GM23338 (cell line): Measurements from ENCODE around the gene ABHD6. TPM values are rescaled to one million over a fixed set of nuclear protein-coding genes. Genes with fewer than 3 reads are reported as not detected.

Source experiments
- ATAC-seq: fragments of 200-7000 bp; cut with Tn5 transposase; 3 replicates; pipeline ENCODE4 v1.9.1; 2020
- DNase-seq: peaks from one replicate; pipeline ENCODE4 v3.0.0-alpha.2; 2015; ENCODE audit warnings: low spot score
- H2AFZ ChIP-seq: fragments of 200-600 bp; sonication (generic); 2 replicates; pipeline ENCODE4 v1.8.0; 2016; ENCODE audit warnings: antibody characterized with exemption, mild to moderate bottlenecking, moderate library complexity
- H3F3A ChIP-seq: fragments of 200-600 bp; sonication (generic); replicated peaks from 2 replicates; pipeline ENCODE4 v1.8.0; 2017; ENCODE audit warnings: antibody characterized with exemption, mixed run types, low read depth
- H3K27ac ChIP-seq: fragments of 200-600 bp; sonication (generic); 2 replicates; pipeline ENCODE4 v1.6.1; 2016; ENCODE audit warnings: low read depth
- H3K27me3 ChIP-seq: fragments of 200-600 bp; sonication (generic); 2 replicates; pipeline ENCODE4 v1.8.0; 2016; ENCODE audit warnings: mild to moderate bottlenecking, mixed run types, moderate library complexity; ENCODE audit not compliant: insufficient read depth
- H3K36me3 ChIP-seq: fragments of 200-600 bp; sonication (generic); 2 replicates; pipeline ENCODE4 v1.8.0; 2016; ENCODE audit warnings: mild to moderate bottlenecking; ENCODE audit not compliant: insufficient read depth
- H3K4me1 ChIP-seq: fragments of 200-600 bp; sonication (generic); 2 replicates; pipeline ENCODE4 v1.8.0; 2016; ENCODE audit warnings: mild to moderate bottlenecking, moderate library complexity; ENCODE audit not compliant: insufficient read depth
- H3K4me2 ChIP-seq: fragments of 200-600 bp; sonication (generic); 2 replicates; pipeline ENCODE4 v1.7.1; 2017; ENCODE audit warnings: mixed run types
- H3K4me3 ChIP-seq: fragments of 200-600 bp; sonication (generic); 2 replicates; pipeline ENCODE4 v1.6.1; 2016; ENCODE audit warnings: mixed run types
- H3K79me2 ChIP-seq: fragments of 200-600 bp; sonication (generic); replicated peaks from 2 replicates; pipeline ENCODE4 v1.8.0; 2017; ENCODE audit warnings: mild to moderate bottlenecking; ENCODE audit not compliant: insufficient read depth
- H3K9me2 ChIP-seq: fragments of 200-600 bp; sonication (generic); 2 replicates; pipeline ENCODE4 v1.8.0; 2017; ENCODE audit not compliant: insufficient read depth
- H4K20me1 ChIP-seq: fragments of 200-600 bp; sonication (generic); replicated peaks from 2 replicates; pipeline ENCODE4 v1.8.0; 2017; ENCODE audit warnings: mild to moderate bottlenecking; ENCODE audit not compliant: insufficient read depth
- H3K27ac Mint-ChIP-seq: 2 replicates; pipeline ENCODE4 v1.8.0; 2020; ENCODE audit warnings: inconsistent platforms, mild to moderate bottlenecking, moderate library complexity, mixed read lengths
- H3K27me3 Mint-ChIP-seq: 3 replicates; pipeline ENCODE4 v1.8.0; 2022; ENCODE audit warnings: low read depth, mild to moderate bottlenecking, moderate library complexity, mixed read lengths, inconsistent platforms; ENCODE audit not compliant: insufficient read depth, poor library complexity
- H3K36me3 Mint-ChIP-seq: 3 replicates; pipeline ENCODE4 v1.8.0; 2021; ENCODE audit warnings: low read depth, mild to moderate bottlenecking, inconsistent platforms, moderate library complexity, mixed read lengths
- H3K4me1 Mint-ChIP-seq: 3 replicates; pipeline ENCODE4 v1.8.0; 2020; ENCODE audit warnings: mild to moderate bottlenecking, inconsistent platforms, mixed read lengths
- H3K4me3 Mint-ChIP-seq: 3 replicates; pipeline ENCODE4 v1.8.0; 2021; ENCODE audit warnings: moderate library complexity, mild to moderate bottlenecking, inconsistent platforms, mixed read lengths
- H3K9me3 Mint-ChIP-seq: 3 replicates; pipeline ENCODE4 v1.8.0; 2020; ENCODE audit warnings: moderate library complexity, mild to moderate bottlenecking, inconsistent platforms, mixed read lengths
- CREB1 ChIP-seq: fragments of 250-450 bp; sonication (Bioruptor Pico); IDR thresholded peaks from 2 replicates; pipeline ENCODE4 v1.5.0; 2020; ENCODE audit warnings: low read depth, mild to moderate bottlenecking, moderate library complexity
- CTCF ChIP-seq, 2 experiments: fragments of 200-600 bp in 1 of 2; sonication (generic) in 1 of 2; conservative IDR thresholded peaks; 2 replicates each; pipeline versions ENCODE4 v1.5.1 to v1.6.1; 2016 to 2017; ENCODE audit warnings: antibody characterized with exemption in 2 of 2, low read depth in 2 of 2, mild to moderate bottlenecking in 2 of 2, moderate library complexity in 1 of 2
- ETS1 ChIP-seq: IDR thresholded peaks from 2 replicates; pipeline ENCODE4 v1.6.1; 2016; ENCODE audit warnings: antibody characterized with exemption
- EZH2 ChIP-seq: fragments of 200-600 bp; sonication (generic); IDR thresholded peaks from one replicate; pipeline ENCODE4 v1.8.0; 2017; ENCODE audit warnings: antibody characterized with exemption, mild to moderate bottlenecking, low read depth; ENCODE audit not compliant: unreplicated experiment
- EZH2phosphoT487 ChIP-seq: fragments of 200-600 bp; sonication (generic); IDR thresholded peaks from one replicate; pipeline ENCODE4 v1.8.1; 2018; ENCODE audit warnings: antibody characterized with exemption; ENCODE audit not compliant: unreplicated experiment
- JUNB ChIP-seq: IDR thresholded peaks from one replicate; pipeline ENCODE4 v1.6.1; 2016; ENCODE audit warnings: antibody characterized with exemption; ENCODE audit not compliant: unreplicated experiment
- NANOG ChIP-seq: IDR thresholded peaks from 2 replicates; pipeline ENCODE4 v1.6.1; 2016; ENCODE audit warnings: antibody characterized with exemption, borderline replicate concordance
- POLR2AphosphoS5 ChIP-seq: IDR thresholded peaks from 2 replicates; pipeline ENCODE4 v1.6.1; 2016; ENCODE audit warnings: antibody characterized with exemption, low read depth
- REST ChIP-seq: IDR thresholded peaks from one replicate; pipeline ENCODE4 v1.6.1; 2018; ENCODE audit warnings: antibody characterized with exemption; ENCODE audit not compliant: unreplicated experiment
- STAT1 ChIP-seq: IDR thresholded peaks from one replicate; pipeline ENCODE4 v1.6.1; 2016; ENCODE audit warnings: antibody characterized with exemption; ENCODE audit not compliant: unreplicated experiment
- ZNF114 ChIP-seq: fragments of 250-450 bp; sonication (Bioruptor Pico); IDR thresholded peaks from 2 replicates; pipeline ENCODE4 v1.5.0; 2020; ENCODE audit warnings: mild to moderate bottlenecking, moderate library complexity
- ZNF331 ChIP-seq: fragments of 250-450 bp; sonication (Bioruptor Pico); IDR thresholded peaks from 2 replicates; pipeline ENCODE4 v1.5.0; 2020; ENCODE audit warnings: low read depth, mild to moderate bottlenecking, moderate library complexity
- ZNF462 ChIP-seq: fragments of 250-450 bp; sonication (Bioruptor Pico); IDR thresholded peaks from 2 replicates; pipeline ENCODE4 v1.5.0; 2020; ENCODE audit warnings: mild to moderate bottlenecking, moderate library complexity
- polyA plus RNA-seq: library from polyadenylated mRNA; unstranded; fragments of >200 nt; fragmentation: Nextera tagmentation; extraction: Ambion mirVana; gene quantifications from 2 replicates; pipeline ENCODE4 v1.2.1, GENCODE V29; 2016
- total RNA-seq: library from RNA; depleted of rRNA; stranded (reverse); fragments of >200 nt; shearing (Covaris generic); gene quantifications from 2 replicates; pipeline ENCODE4 v1.2.3, GENCODE V29; 2014

ABHD6 gene
- total and polyA plus RNA-seq, 2 experiments from 2014 or later = 3.7 to 5.5 TPM

- Mint-ChIP-seq H3K36me3 (no peaks in the 10 kb centered on the region), H3K4me3 (no peak overlapping the region), H3K9me3 (no peaks in the 10 kb centered on the region), H3K27ac (no peak overlapping the region), H3K27me3 (no peaks in the 10 kb centered on the region), H3K4me1 (no peaks in the 10 kb centered on the region)
- no peak overlapping the region for H3K4me2 ChIP-seq
- no peak overlapping the region for H2AFZ ChIP-seq
- ATAC-seq (no peak), DNase-seq (no peak)
- no peaks in the 10 kb centered on the region; the same call in 1 of the 2 replicates for H3K4me1 ChIP-seq
- H3K27me3 ChIP-seq = no peaks in the 10 kb centered on the region
- TF ChIP-seq POLR2AphosphoS5 = no peak
- TF ChIP-seq ETS1 = no peak
- TF ChIP-seq REST = no peak
- TF ChIP-seq STAT1 = no peak
- no peak for TF ChIP-seq EZH2
- no peak for TF ChIP-seq EZH2phosphoT487
- no peak for TF ChIP-seq CREB1 (CRISPR knock-in tag)
- no peak for TF ChIP-seq JUNB
- TF ChIP-seq ZNF331 (CRISPR knock-in tag) = no peak
- no peak for TF ChIP-seq NANOG
- TF ChIP-seq CTCF (conservative IDR thresholded peaks at IDR 0.05; ENCODE audit: low read depth in 2 of 2) = no peak
- TF ChIP-seq ZNF462 (CRISPR knock-in tag) = no peak
- no peak for TF ChIP-seq ZNF114
- H3F3A ChIP-seq = no peaks in the 10 kb centered on the region
- H4K20me1 ChIP-seq = no peaks in the 10 kb centered on the region
- no peaks in the 10 kb centered on the region for H3K36me3 ChIP-seq
- peaks cover 7% of the 10 kb centered on the region; the same call in 1 of the 2 replicates for H3K9me2 ChIP-seq
- H3K27ac ChIP-seq = no peak overlapping the region
- no peak overlapping the region for H3K4me3 ChIP-seq
- H3K79me2 ChIP-seq = no peaks in the 10 kb centered on the region
These were observed 27.7 kb upstream of the ABHD6 start for GRCh38 chr3:58209933-58210332.
